ENCODE results near the gene SPX.

GRCh38 chr12:21571046-21571445, 45.0 kb downstream of the SPX start:
- no peak for TF ChIP-seq CTCF (IDR thresholded peaks at IDR 0.05; ENCODE audit: low read length)
- no peak for TF ChIP-seq EZH2 (IDR thresholded peaks at IDR 0.05; ENCODE audit: borderline replicate concordance, low read length)
